KMS-11 (cell line): ENCODE results near the gene VPS51.

ENCODE experiments used
- H2AFZ ChIP-seq: fragments of 200-600 bp; sonication (generic); 2 replicates; pipeline ENCODE4 v1.6.1; 2016; ENCODE audit warnings: antibody characterized with exemption, mixed run types, low read depth
- H3K27ac ChIP-seq: fragments of 200-600 bp; sonication (generic); 2 replicates; pipeline ENCODE4 v1.6.1; 2016; ENCODE audit warnings: mild to moderate bottlenecking, mixed run types
- H3K27me3 ChIP-seq: fragments of 200-600 bp; sonication (generic); 2 replicates; pipeline ENCODE4 v1.6.1; 2017; ENCODE audit warnings: mild to moderate bottlenecking, low read depth, mixed run types, moderate library complexity; ENCODE audit not compliant: insufficient read depth
- H3K36me3 ChIP-seq: fragments of 200-600 bp; sonication (generic); 2 replicates; pipeline ENCODE4 v1.6.1; 2017; ENCODE audit warnings: mild to moderate bottlenecking, mixed run types; ENCODE audit not compliant: insufficient read depth
- H3K4me1 ChIP-seq: fragments of 200-600 bp; sonication (generic); 2 replicates; pipeline ENCODE4 v1.6.1; 2016; ENCODE audit warnings: mild to moderate bottlenecking, low read depth, mixed run types; ENCODE audit not compliant: poor library complexity, severe bottlenecking
- H3K4me2 ChIP-seq: fragments of 200-600 bp; sonication (generic); 2 replicates; pipeline ENCODE4 v1.7.0; 2016; ENCODE audit warnings: mild to moderate bottlenecking, mixed run types
- H3K4me3 ChIP-seq: fragments of 200-600 bp; sonication (generic); IDR thresholded peaks from 2 replicates; pipeline ENCODE4 v1.6.1; 2017; ENCODE audit warnings: low read depth, low read length, mixed read lengths; ENCODE audit not compliant: insufficient read depth
- H3K79me2 ChIP-seq: fragments of 200-600 bp; sonication (generic); 2 replicates; pipeline ENCODE4 v1.6.1; 2016; ENCODE audit warnings: low read depth, mixed run types; ENCODE audit not compliant: insufficient read depth
- H3K9ac ChIP-seq: fragments of 200-600 bp; sonication (generic); 2 replicates; pipeline ENCODE4 v1.6.1; 2016; ENCODE audit warnings: mild to moderate bottlenecking, mixed run types
- H4K20me1 ChIP-seq: fragments of 200-600 bp; sonication (generic); 2 replicates; pipeline ENCODE4 v1.6.1; 2016; ENCODE audit warnings: mild to moderate bottlenecking, mixed run types; ENCODE audit not compliant: insufficient read depth
- CTCF ChIP-seq: fragments of 200-600 bp; sonication (generic); conservative IDR thresholded peaks from 2 replicates; pipeline ENCODE4 v1.6.1; 2017; ENCODE audit warnings: low read depth, mild to moderate bottlenecking, antibody characterized with exemption, low read length, moderate library complexity, mixed read lengths

The VPS51 gene

GRCh38 chr11:65120831-65121230 lies 24.8 kb downstream of the VPS51 start:
- Histone ChIP-seq H2AFZ (no peak overlapping the region), H3K9ac (peak overlapping the region; percentile 86; the same call in 1 of the 2 replicates), H3K4me2 (peak overlapping the region; percentile 56), H3K36me3 (no peaks in the 10 kb centered on the region), H3K4me3 (no peak overlapping the region), H4K20me1 (no peaks in the 10 kb centered on the region), H3K27me3 (no peaks in the 10 kb centered on the region), H3K4me1 (peaks cover 49% of the 10 kb centered on the region), H3K79me2 (peaks cover 66% of the 10 kb centered on the region), H3K27ac (peak overlapping the region; percentile 59; the same call in 1 of the 2 replicates)
- no peak for TF ChIP-seq CTCF

GRCh38 chr11:65121447-65121864 lies 25.4 kb downstream of the VPS51 start:
- Histone ChIP-seq H3K36me3 (no peaks in the 10 kb centered on the region), H3K4me1 (peaks cover 42% of the 10 kb centered on the region), H3K9ac (peak overlapping the region; percentile 86)

GRCh38 chr11:65121865-65122696 lies 26.1 kb downstream of the VPS51 start, which contains the start of the genes FAU and MRPL49:
TSS of gene FAU (minus strand) at chr11:65122134. CDS start at chr11:65121813, 321 bp downstream.
TSS of gene MRPL49 (plus strand) at chr11:65122321. CDS start at chr11:65122347, 26 bp downstream.
- Histone ChIP-seq H3K4me1 (peaks cover 39% of the 10 kb centered on the region), H3K36me3 (no peaks in the 10 kb centered on the region; the same call in 1 of the 2 replicates), H3K27ac (peak within 1 kb of the TSS; percentile 59), H3K27me3 (no peaks in the 10 kb centered on the region), H4K20me1 (no peaks in the 10 kb centered on the region), H3K4me2 (peak within 1 kb of the TSS; percentile 96), H3K9ac (peak within 1 kb of the TSS; percentile 86), H2AFZ (peak within 1 kb of the TSS; percentile 51), H3K4me3 (no peak within 1 kb of the TSS), H3K79me2 (peaks cover 53% of the 10 kb centered on the region)
- no peak for TF ChIP-seq CTCF

More at GRCh38 chr11:65121447-65121864, 25.4 kb downstream of the VPS51 start:
- peak overlapping the region; percentile 56 for H3K4me2 ChIP-seq
- no peak overlapping the region for H2AFZ ChIP-seq
- no peaks in the 10 kb centered on the region for H3K27me3 ChIP-seq
- H3K4me3 ChIP-seq: no peak overlapping the region
- peak overlapping the region; percentile 59 for H3K27ac ChIP-seq
- no peak for TF ChIP-seq CTCF
- H3K79me2 ChIP-seq: peaks cover 59% of the 10 kb centered on the region
- no peaks in the 10 kb centered on the region for H4K20me1 ChIP-seq

- H3K9ac ChIP-seq: no peak overlapping the region
- H3K36me3 ChIP-seq: no peaks in the 10 kb centered on the region; the same call in 1 of the 2 replicates
- no peak for TF ChIP-seq CTCF
- peaks cover 42% of the 10 kb centered on the region for H3K79me2 ChIP-seq
- H3K4me3 ChIP-seq: no peak overlapping the region
- H4K20me1 ChIP-seq: no peaks in the 10 kb centered on the region
- no peak overlapping the region for H3K4me2 ChIP-seq
- H2AFZ ChIP-seq: no peak overlapping the region
- no peak overlapping the region for H3K27ac ChIP-seq
- peaks cover 28% of the 10 kb centered on the region for H3K4me1 ChIP-seq
- no peaks in the 10 kb centered on the region for H3K27me3 ChIP-seq
Observed at GRCh38 chr11:65124480-65125196, 28.6 kb downstream of the VPS51 start.
